ENCODE data around the gene NCOR1. TPM values are rescaled to one million over a fixed set of nuclear protein-coding genes. Genes with fewer than 3 reads are reported as not detected.

The NCOR1 gene
- total and polyA plus RNA-seq, 10 of the 15 experiments (the other 5 are each of a cell fraction or from before 2014, with no cell fraction given): 34.5 to 135 (median 82.9) TPM

- no peak for TF ChIP-seq MEF2A (IDR thresholded peaks at IDR 0.05; ENCODE audit: insufficient read depth, low read depth, low read length)
- TF ChIP-seq GABPA (IDR thresholded peaks at IDR 0.05; ENCODE audit: low read depth): no peak
- TF ChIP-seq STAT3 (IDR thresholded peaks at IDR 0.05; ENCODE audit: low read depth, low read length): no peak
- TF ChIP-seq MLLT1 (IDR thresholded peaks at IDR 0.05): no peak
- no peak for TF ChIP-seq USF2 (IDR thresholded peaks at IDR 0.05; ENCODE audit: borderline replicate concordance, low read depth, low read length)
- TF ChIP-seq REST (IDR thresholded peaks at IDR 0.05; ENCODE audit: low read depth, low read length): no peak
- TF ChIP-seq TBL1XR1 (IDR thresholded peaks at IDR 0.05; ENCODE audit: low read depth, low read length): no peak
- no peak for TF ChIP-seq IKZF1 (conservative IDR thresholded peaks at IDR 0.05)
- no peak for TF ChIP-seq TCF3 (IDR thresholded peaks at IDR 0.05; ENCODE audit: borderline replicate concordance, insufficient read depth, low read depth, low read length)
- no peak for TF ChIP-seq NFIC (IDR thresholded peaks at IDR 0.05; ENCODE audit: low read depth, low read length)
- TF ChIP-seq ASH2L (IDR thresholded peaks at IDR 0.05; ENCODE audit: borderline replicate concordance, low read depth): no peak
- TF ChIP-seq NFXL1 (IDR thresholded peaks at IDR 0.05; ENCODE audit: borderline replicate concordance): no peak
- TF ChIP-seq SIN3A (IDR thresholded peaks at IDR 0.05; ENCODE audit: low read depth, low read length): no peak
- TF ChIP-seq GATAD2B (conservative IDR thresholded peaks at IDR 0.05; ENCODE audit: low read depth): no peak
- no peaks in the 10 kb centered on the region for H3K9me3 ChIP-seq (replicated peaks; ENCODE audit: control insufficient read depth, insufficient read depth, low read length)
- no peaks in the 10 kb centered on the region for H3K79me2 ChIP-seq (ENCODE audit: control insufficient read depth, insufficient read depth, low read length)
- H3K4me2 ChIP-seq (ENCODE audit: control insufficient read depth, insufficient read depth): no peak overlapping the region
- DNase-seq (ENCODE audit: low read depth, low spot score) (no peak), ATAC-seq (no peak), FAIRE-seq (no peak)
- H3K4me1 ChIP-seq (ENCODE audit: control insufficient read depth, insufficient read depth, low read length): no peaks in the 10 kb centered on the region
- H3K4me3 ChIP-seq: no peak overlapping the region
- SMC1A ChIA-PET (ENCODE audit: uncharacterized antibody, unreplicated experiment): no interaction called here
- H3K36me3 ChIP-seq (ENCODE audit: control insufficient read depth in 2 of 2, insufficient read depth in 2 of 2, low read length in 1 of 2): peaks cover 5 to 20% of the 10 kb centered on the region in 2 experiments
- CTCF ChIA-PET: no interaction called here
- H3K27me3 ChIP-seq (replicated peaks in 1 of 2; ENCODE audit: control insufficient read depth in 2 of 2, insufficient read depth in 2 of 2, low read length in 1 of 2): no peaks in the 10 kb centered on the region
- WGBS (ENCODE audit: insufficient coverage, insufficient replicate concordance, low lambda C conversion rate, missing lambda C conversion rate): 95% methylated on average over 2 of the region's 2 CpGs
- H3K27ac ChIP-seq (ENCODE audit: control insufficient read depth, insufficient read depth): no peak overlapping the region
- in situ Hi-C loops (cut with MboI) (no loop called here), intact Hi-C loops (cut with micrococcal nuclease; ENCODE audit: unreplicated experiment) (no loop called here)
- POLR2A ChIA-PET: no interaction called here
- no TSS peak for BruUV-seq (replicated peaks)
- H2AFZ ChIP-seq (ENCODE audit: control insufficient read depth, low read depth, low read length): no peak overlapping the region
- H3K9ac ChIP-seq (ENCODE audit: control insufficient read depth, insufficient read depth, low read length): no peak overlapping the region
- no peaks in the 10 kb centered on the region for H4K20me1 ChIP-seq (ENCODE audit: control insufficient read depth, insufficient read depth)
- RAD21 ChIA-PET (ENCODE audit: unreplicated experiment): no interaction called here
These were observed 74.5 kb downstream of the NCOR1 start for GRCh38 chr17:16140854-16141253.

All from GM12878 (cell line).